C4-2B (cell line): ENCODE results near the gene IQSEC2.

Experiments used
- H3K27ac ChIP-seq: fragments of 450-650 bp; 2 replicates; pipeline ENCODE4 v1.5.1; 2017
- CTCF ChIP-seq: fragments of 450-650 bp; conservative IDR thresholded peaks from 2 replicates; pipeline ENCODE4 v1.5.1; 2017; ENCODE audit warnings: mild to moderate bottlenecking
- ZFX ChIP-seq: fragments of 450-650 bp; IDR thresholded peaks from 2 replicates; pipeline ENCODE4 v1.6.1; 2017

The IQSEC2 gene

GRCh38 chrX:53257670-53258423 lies 23.5 kb downstream of the IQSEC2 start:
- TF ChIP-seq ZFX: no peak
- no peak for TF ChIP-seq CTCF
- no peak overlapping the region for H3K27ac ChIP-seq

- TF ChIP-seq ZFX (no peak), CTCF (no peak)
- H3K27ac ChIP-seq: no peak overlapping the region
Observed at GRCh38 chrX:53257166-53257565, 24.2 kb downstream of the IQSEC2 start.

GRCh38 chrX:53256446-53257041 lies 24.8 kb downstream of the IQSEC2 start:
- no peak overlapping the region for H3K27ac ChIP-seq
- TF ChIP-seq ZFX: no peak
- TF ChIP-seq CTCF: no peak

GRCh38 chrX:53255738-53256191 lies 25.6 kb downstream of the IQSEC2 start:
- no peak overlapping the region for H3K27ac ChIP-seq
- TF ChIP-seq ZFX (no peak), CTCF (no peak)

- no peak overlapping the region for H3K27ac ChIP-seq
- no peak for TF ChIP-seq ZFX
- no peak for TF ChIP-seq CTCF
Observed at GRCh38 chrX:53254570-53255461, 26.6 kb downstream of the IQSEC2 start.

GRCh38 chrX:53253293-53254020 lies 27.9 kb downstream of the IQSEC2 start:
- H3K27ac ChIP-seq: no peak overlapping the region
- TF ChIP-seq ZFX (no peak), CTCF (no peak)
